Measurements from ENCODE around the gene MANEA.
"Not testable (repeated sequence)": the region's sequence is repeated elsewhere in the genome, so short reads cannot be mapped to it uniquely, and the experiment has no call there.

The MANEA gene

GRCh38 chr6:95577304-95578105 is at the start of gene MANEA:
Gene MANEA, plus strand, starts transcription at chr6:95577535. Its CDS starts 8,905 bp downstream, at chr6:95586440.
- peak; percentile 78 for DNase-seq (ENCODE audit: low read depth)

- DNase-seq (ENCODE audit: low read depth), result no peak
These were observed 47.6 kb upstream of the MANEA start for GRCh38 chr6:95529762-95530161.

- no peak for DNase-seq (ENCODE audit: low read depth)
These were observed 47.0 kb upstream of the MANEA start for GRCh38 chr6:95530176-95530819.

- DNase-seq (ENCODE audit: low read depth), result no peak
These were observed 33.5 kb upstream of the MANEA start for GRCh38 chr6:95543798-95544197.

- DNase-seq (ENCODE audit: low read depth), result no peak
These were observed 32.7 kb upstream of the MANEA start for GRCh38 chr6:95544517-95545225.

GRCh38 chr6:95545226-95545625 is 32.1 kb upstream of the MANEA start:
- DNase-seq (ENCODE audit: low read depth), result no peak

GRCh38 chr6:95545686-95546085 is 31.6 kb upstream of the MANEA start:
- DNase-seq (ENCODE audit: low read depth), result no peak

- no peak for DNase-seq (ENCODE audit: low read depth)
These were observed 31.2 kb upstream of the MANEA start for GRCh38 chr6:95546148-95546547.

GRCh38 chr6:95547043-95547442 is 30.3 kb upstream of the MANEA start:
- DNase-seq (ENCODE audit: low read depth), result no peak

- DNase-seq (ENCODE audit: low read depth), result no peak
These were observed 29.0 kb upstream of the MANEA start for GRCh38 chr6:95548188-95548786.

GRCh38 chr6:95551678-95552324 is 25.5 kb upstream of the MANEA start:
- DNase-seq (ENCODE audit: low read depth), result no peak

GRCh38 chr6:95553880-95554279 is 23.5 kb upstream of the MANEA start:
- DNase-seq (ENCODE audit: low read depth), result no peak

- DNase-seq (ENCODE audit: low read depth), result not testable (repeated sequence)
These were observed 16.4 kb upstream of the MANEA start for GRCh38 chr6:95560956-95561355.

- no peak for DNase-seq (ENCODE audit: low read depth)
These were observed 7.8 kb upstream of the MANEA start for GRCh38 chr6:95569560-95569959.

GRCh38 chr6:95572098-95572497 is 5.2 kb upstream of the MANEA start:
- no peak for DNase-seq (ENCODE audit: low read depth)

GRCh38 chr6:95574811-95575210 is 2.5 kb upstream of the MANEA start:
- DNase-seq (ENCODE audit: low read depth), result peak; percentile 41

GRCh38 chr6:95576218-95576997 is 927 bp upstream of the MANEA start:
- no peak for DNase-seq (ENCODE audit: low read depth)

- no peak for DNase-seq (ENCODE audit: low read depth)
These were observed 384 bp upstream of the MANEA start for GRCh38 chr6:95576998-95577303.

- DNase-seq (ENCODE audit: low read depth), result no peak
These were observed 723 bp downstream of the MANEA start for GRCh38 chr6:95578106-95578410.

GRCh38 chr6:95581073-95581472 is 3.7 kb downstream of the MANEA start:
- DNase-seq (ENCODE audit: low read depth), result no peak

GRCh38 chr6:95584226-95584625 is 6.9 kb downstream of the MANEA start:
- not testable (repeated sequence) for DNase-seq (ENCODE audit: low read depth)

GRCh38 chr6:95587989-95588388 is 10.7 kb downstream of the MANEA start:
- no peak for DNase-seq (ENCODE audit: low read depth)
